Natural killer cell (primary cell): ENCODE data around the gene USP6. TPM values are rescaled to one million over a fixed set of nuclear protein-coding genes. Genes with fewer than 3 reads are reported as not detected.
A peak's percentile ranks its signal among the peaks of the same experiment; 100 is the strongest.

ENCODE experiments used
- ATAC-seq, 3 donors: fragments of 150-1000 bp in 2 of 3; fragments of 200-7000 bp in 1 of 3; cut with Tn5 transposase; 1 replicate in 1 of 3; 2 replicates in 2 of 3; pipeline ENCODE4 v1.10.0; 2021; ENCODE audit warnings: mild to moderate bottlenecking in 2 of 3, moderate library complexity in 2 of 3
- DNase-seq, 2 donors: peaks; one replicate each; pipeline versions ENCODE4 v3.0.0 to v3.0.0-alpha.2; 2013 to 2021; ENCODE audit warnings: mixed read lengths in 1 of 2
- H3K27ac ChIP-seq: one replicate; pipeline ENCODE4 v1.5.1; 2013; ENCODE audit warnings: mild to moderate bottlenecking, low read length
- H3K27me3 ChIP-seq: one replicate; pipeline ENCODE4 v1.6.1; 2013; ENCODE audit warnings: low read length; ENCODE audit not compliant: control insufficient read depth, insufficient read depth
- H3K36me3 ChIP-seq: one replicate; pipeline ENCODE4 v1.6.1; 2013; ENCODE audit warnings: low read length; ENCODE audit not compliant: control insufficient read depth, insufficient read depth
- H3K4me1 ChIP-seq: one replicate; pipeline ENCODE4 v1.6.1; 2013; ENCODE audit warnings: low read length; ENCODE audit not compliant: control insufficient read depth, insufficient read depth
- H3K4me3 ChIP-seq: one replicate; pipeline ENCODE4 v1.5.1; 2013; ENCODE audit warnings: low read length
- H3K9me3 ChIP-seq: one replicate; pipeline ENCODE4 v1.6.1; 2013; ENCODE audit warnings: low read length; ENCODE audit not compliant: control insufficient read depth, insufficient read depth
- H3K27ac Mint-ChIP-seq, 2 donors: one replicate each; pipeline ENCODE4 v1.8.0; 2022; ENCODE audit warnings: mild to moderate bottlenecking in 2 of 2, mixed read lengths in 2 of 2, moderate library complexity in 1 of 2
- H3K27me3 Mint-ChIP-seq, 2 donors: one replicate each; pipeline ENCODE4 v1.8.0; 2022; ENCODE audit warnings: low read depth in 2 of 2, mixed read lengths in 2 of 2
- H3K36me3 Mint-ChIP-seq: one replicate; pipeline ENCODE4 v1.8.0; 2022; ENCODE audit warnings: mixed read lengths
- H3K4me1 Mint-ChIP-seq, 2 donors: one replicate each; pipeline ENCODE4 v1.8.0; 2022; ENCODE audit warnings: mixed read lengths in 2 of 2
- H3K4me3 Mint-ChIP-seq: one replicate; pipeline ENCODE4 v1.8.0; 2022; ENCODE audit warnings: mild to moderate bottlenecking, moderate library complexity, mixed read lengths
- H3K9me3 Mint-ChIP-seq, 2 donors: one replicate each; pipeline ENCODE4 v1.8.0; 2022; ENCODE audit warnings: mixed read lengths in 2 of 2
- WGBS: methylation state at CpG from one replicate; pipeline ENCODE4 v1.1.7; 2013; ENCODE audit warnings: missing lambda C conversion rate; ENCODE audit not compliant: insufficient coverage; 5-methylcytosine and 5-hydroxymethylcytosine counted together
- intact Hi-C: fragments of 100-400 bp; cut with micrococcal nuclease; formaldehyde crosslinking; loops from one replicate; pipeline ENCODE4 v1.14.2; 2022
- total RNA-seq, 4 donors: library from RNA; stranded (reverse); fragments of 120-200 nt in 1 of 4; gene quantifications; one replicate each; pipeline versions ENCODE4 v1.2.3 to v1.2.4, GENCODE V29; 2013 to 2022
- TF ChIP-seq, protein P1 (sequence below): fragments of 200-600 bp; IDR thresholded peaks from one replicate; pipeline ENCODE4 v1.8.0; 2022; ENCODE audit warnings: antibody characterized with exemption

The USP6 gene
- total RNA-seq, 3 donors from 2014 or later (not counting 1 experiment from before 2014, with no cell fraction given): 0.07 to 0.34 (median 0.13) TPM

- WGBS: 94% methylated on average over 5 of the region's 5 CpGs
- intact Hi-C loops: loop anchor here (10.0 kb wide), 1 partner anchor 96 kb away; the partner anchor contains the start of gene ZNF594
Measured at GRCh38 chr17:5099271-5099670, 16.6 kb upstream of the USP6 start.

GRCh38 chr17:5100832-5101231 lies 15.0 kb upstream of the USP6 start:
- H3K4me3 Mint-ChIP-seq: no peak overlapping the region
- ATAC-seq (no peak), DNase-seq (no peak)
- H3K9me3 ChIP-seq: peaks cover 13% of the 10 kb centered on the region
- H3K36me3 Mint-ChIP-seq: peaks cover 14% of the 10 kb centered on the region
- WGBS: 85% methylated on average over 6 of the region's 6 CpGs
- peaks cover 2% of the 10 kb centered on the region for H3K36me3 ChIP-seq
- H3K4me3 ChIP-seq: no peak overlapping the region
- no peak overlapping the region for H3K27ac ChIP-seq
- peaks cover 12 to 13% of the 10 kb centered on the region in 2 donors for H3K4me1 Mint-ChIP-seq
- peaks cover 7% of the 10 kb centered on the region for H3K27me3 ChIP-seq
- peaks cover 9% of the 10 kb centered on the region for H3K4me1 ChIP-seq
- intact Hi-C loops: no loop called here
- H3K27me3 Mint-ChIP-seq: peaks cover 9 to 19% of the 10 kb centered on the region in 2 donors
- peaks cover 4 to 5% of the 10 kb centered on the region in 2 donors for H3K9me3 Mint-ChIP-seq
- TF ChIP-seq, protein P1, sequence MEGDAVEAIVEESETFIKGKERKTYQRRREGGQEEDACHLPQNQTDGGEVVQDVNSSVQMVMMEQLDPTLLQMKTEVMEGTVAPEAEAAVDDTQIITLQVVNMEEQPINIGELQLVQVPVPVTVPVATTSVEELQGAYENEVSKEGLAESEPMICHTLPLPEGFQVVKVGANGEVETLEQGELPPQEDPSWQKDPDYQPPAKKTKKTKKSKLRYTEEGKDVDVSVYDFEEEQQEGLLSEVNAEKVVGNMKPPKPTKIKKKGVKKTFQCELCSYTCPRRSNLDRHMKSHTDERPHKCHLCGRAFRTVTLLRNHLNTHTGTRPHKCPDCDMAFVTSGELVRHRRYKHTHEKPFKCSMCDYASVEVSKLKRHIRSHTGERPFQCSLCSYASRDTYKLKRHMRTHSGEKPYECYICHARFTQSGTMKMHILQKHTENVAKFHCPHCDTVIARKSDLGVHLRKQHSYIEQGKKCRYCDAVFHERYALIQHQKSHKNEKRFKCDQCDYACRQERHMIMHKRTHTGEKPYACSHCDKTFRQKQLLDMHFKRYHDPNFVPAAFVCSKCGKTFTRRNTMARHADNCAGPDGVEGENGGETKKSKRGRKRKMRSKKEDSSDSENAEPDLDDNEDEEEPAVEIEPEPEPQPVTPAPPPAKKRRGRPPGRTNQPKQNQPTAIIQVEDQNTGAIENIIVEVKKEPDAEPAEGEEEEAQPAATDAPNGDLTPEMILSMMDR: no peak
- no peak overlapping the region for H3K27ac Mint-ChIP-seq

More at GRCh38 chr17:5099271-5099670, 16.6 kb upstream of the USP6 start:
- Mint-ChIP-seq H3K36me3 (peaks cover 23% of the 10 kb centered on the region), H3K27ac (no peak overlapping the region), H3K4me3 (no peak overlapping the region), H3K27me3 (peaks cover 9 to 19% of the 10 kb centered on the region in 2 donors), H3K4me1 (peaks cover 12 to 13% of the 10 kb centered on the region in 2 donors), H3K9me3 (peaks cover 11 to 14% of the 10 kb centered on the region in 2 donors)
- Histone ChIP-seq H3K27ac (no peak overlapping the region), H3K9me3 (peaks cover 26% of the 10 kb centered on the region), H3K4me1 (peaks cover 9% of the 10 kb centered on the region), H3K27me3 (peaks cover 7% of the 10 kb centered on the region), H3K36me3 (no peaks in the 10 kb centered on the region), H3K4me3 (no peak overlapping the region)
- TF ChIP-seq, protein P1: no peak
- ATAC-seq (no peak), DNase-seq (no peak)

GRCh38 chr17:5110816-5111215 lies 5.0 kb upstream of the USP6 start:
- no peaks in the 10 kb centered on the region for H3K9me3 ChIP-seq
- H3K27me3 ChIP-seq: peaks cover 5% of the 10 kb centered on the region
- intact Hi-C loops: loop anchor here (1.0 to 10.0 kb wide), 2 partner anchors 14 to 324 kb away; partner anchors contain the start of gene C1QBP
- DNase-seq (peak in 1 of 2 donors; percentile 16), ATAC-seq (no peak)
- Mint-ChIP-seq H3K36me3 (peaks cover 3% of the 10 kb centered on the region), H3K27ac (peak overlapping the region; percentile 14 to 84), H3K4me3 (peak overlapping the region; percentile 86), H3K4me1 (peaks cover 18 to 19% of the 10 kb centered on the region in 2 donors), H3K9me3 (no peaks in the 10 kb centered on the region), H3K27me3 (peaks cover 0 to 12% of the 10 kb centered on the region in 2 donors)
- H3K4me3 ChIP-seq: peak overlapping the region; percentile 96
- WGBS: 15% methylated on average over 8 of the region's 8 CpGs
- H3K36me3 ChIP-seq: peaks cover 18% of the 10 kb centered on the region
- peaks cover 18% of the 10 kb centered on the region for H3K4me1 ChIP-seq
- H3K27ac ChIP-seq: no peak overlapping the region
- TF ChIP-seq, protein P1: no peak
